ENCODE data around the gene BAK1. TPM values are rescaled to one million over a fixed set of nuclear protein-coding genes. Genes with fewer than 3 reads are reported as not detected.
"Not testable (repeated sequence)": the region's sequence is repeated elsewhere in the genome, so short reads cannot be mapped to it uniquely, and the experiment has no call there.

Gene BAK1
- total RNA-seq, 2 experiments from 2014 or later = 69.2 to 77.6 TPM

- H3K9me3 Mint-ChIP-seq; H3K4me3 Mint-ChIP-seq; H3K27ac Mint-ChIP-seq; H3K27me3 Mint-ChIP-seq; POLR2A ChIA-PET; DNase-seq; H3K36me3 Mint-ChIP-seq (ENCODE audit: low read depth): not testable (repeated sequence)
- CTCF ChIA-PET = interaction anchor here (1.2 to 1.5 kb wide), 2 partner anchors 11 to 46 kb away, joined by 4 read pairs; no protein-coding TSS in a partner anchor
- H3K4me1 Mint-ChIP-seq = peaks cover 19% of the 10 kb centered on the region
These were observed 47.6 kb downstream of the BAK1 start for GRCh38 chr6:33532431-33532830.

- H3K4me3 Mint-ChIP-seq; H3K27me3 Mint-ChIP-seq; H3K36me3 Mint-ChIP-seq (ENCODE audit: low read depth); H3K27ac Mint-ChIP-seq; DNase-seq; H3K9me3 Mint-ChIP-seq; POLR2A ChIA-PET: not testable (repeated sequence)
- CTCF ChIA-PET = interaction anchor here (0.9 to 1.4 kb wide), 3 partner anchors 9 to 17 kb away, joined by 3 to 4 read pairs (median 3); no protein-coding TSS in a partner anchor
- H3K4me1 Mint-ChIP-seq = peaks cover 19% of the 10 kb centered on the region
These were observed 49.5 kb downstream of the BAK1 start for GRCh38 chr6:33530617-33531016.

Other genes with a start within 250 kb of the BAK1 start
- gene KIFC1, start 188.5 kb downstream of the BAK1 start, total RNA-seq = 100 to 1,000 TPM; 157 to 167 TPM
- gene PHF1, start 169.3 kb downstream of the BAK1 start, total RNA-seq = 10 to 100 TPM; 34.2 to 37.7 TPM
- 100 to 1,000 TPM; 191 to 207 TPM for gene CUTA, start 162.2 kb downstream of the BAK1 start, total RNA-seq
- 10 to 100 TPM; 42.9 to 44.9 TPM for gene SYNGAP1, start 160.2 kb downstream of the BAK1 start, total RNA-seq
- 1 to 10 TPM; 9.0 to 9.9 TPM for gene ZBTB9, start 125.7 kb downstream of the BAK1 start, total RNA-seq
- gene ITPR3, start 41.0 kb upstream of the BAK1 start, total RNA-seq = 10 to 100 TPM; 64.2 to 65.8 TPM
- 10 to 100 TPM; 77.6 to 80.0 TPM for gene UQCC2, start 131.4 kb upstream of the BAK1 start, total RNA-seq
- gene IP6K3, start 166.6 kb upstream of the BAK1 start, total RNA-seq = not detected
- gene LEMD2, start 208.9 kb upstream of the BAK1 start, total RNA-seq = 10 to 100 TPM; 73.1 to 74.1 TPM
- not detected for gene MLN, start 223.7 kb upstream of the BAK1 start, total RNA-seq